Heart left ventricle (tissue), 16 donors: Measurements from ENCODE around the gene DOK7. TPM values are rescaled to one million over a fixed set of nuclear protein-coding genes. Genes with fewer than 3 reads are reported as not detected.

Experiments
- ATAC-seq, 4 donors: fragments of 200-7000 bp; cut with Tn5 transposase; one replicate each; pipeline ENCODE4 v1.9.1; 2020 to 2022; ENCODE audit warnings: moderate library complexity in 4 of 4, mild to moderate bottlenecking in 3 of 4, moderate number of reproducible peaks in 1 of 4
- DNase-seq, 5 donors: peaks; one replicate each; pipeline ENCODE4 v3.0.0-alpha.2; 2020
- H3K27ac ChIP-seq, 12 donors: fragments of 200-600 bp; sonication (generic) in 4 of 12; one replicate each; pipeline versions ENCODE4 v1.5.0 to v1.8.0; 2016 to 2022; ENCODE audit warnings: mild to moderate bottlenecking in 2 of 12
- H3K27me3 ChIP-seq, 9 donors: fragments of 200-600 bp; sonication (generic) in 2 of 9; one replicate each; pipeline versions ENCODE4 v1.5.1 to v1.8.0; 2016 to 2022; ENCODE audit warnings: mild to moderate bottlenecking in 3 of 9
- H3K36me3 ChIP-seq, 9 donors: fragments of 200-600 bp; sonication (generic) in 2 of 9; one replicate each; pipeline versions ENCODE4 v1.5.0 to v1.8.0; 2018 to 2022; ENCODE audit warnings: mild to moderate bottlenecking in 2 of 9
- H3K4me1 ChIP-seq, 12 donors: fragments of 200-600 bp; sonication (generic) in 4 of 12; one replicate each; pipeline versions ENCODE4 v1.5.0 to v1.8.0; 2016 to 2022; ENCODE audit warnings: mild to moderate bottlenecking in 3 of 12
- H3K4me3 ChIP-seq, 12 donors: fragments of 200-600 bp; sonication (generic) in 4 of 12; one replicate each; pipeline versions ENCODE4 v1.5.0 to v1.8.0; 2017 to 2022; ENCODE audit warnings: mild to moderate bottlenecking in 9 of 12, moderate library complexity in 4 of 12
- H3K9me3 ChIP-seq, 12 donors: fragments of 200-600 bp; sonication (generic) in 4 of 12; one replicate each; pipeline versions ENCODE4 v1.5.0 to v1.8.0; 2016 to 2022; ENCODE audit warnings: mild to moderate bottlenecking in 1 of 12
- POLR2A ChIP-seq, 2 donors: fragments of 450-650 bp; IDR thresholded peaks; one replicate each; pipeline ENCODE4 v1.6.1; 2017; ENCODE audit warnings: antibody characterized with exemption in 2 of 2, mild to moderate bottlenecking in 2 of 2, moderate library complexity in 2 of 2
- WGBS, 4 donors: extraction: QIAGEN DNeasy Blood & Tissue Kit in 2 of 4; methylation state at CpG; one replicate each; pipeline versions ENCODE4 v1.1.5 to v1.1.7; 2013 to 2018; 5-methylcytosine and 5-hydroxymethylcytosine counted together
- intact Hi-C, 10 donors: fragments of 100-400 bp; cut with DNase I; formaldehyde crosslinking; loops; one replicate each; pipeline versions ENCODE4 v1.11.1 to v1.14.2; 2022
- polyA plus RNA-seq, 2 donors: library from polyadenylated mRNA; stranded (reverse); fragments of 200-250 nt; gene quantifications; one replicate each; pipeline ENCODE4 v1.2.3, GENCODE V29; 2013
- total RNA-seq, 9 donors: library from RNA; depleted of rRNA in 2 of 9; stranded (reverse); fragments of >200 nt in 2 of 9; fragmentation: NEBNext Ultra II Directional in 3 of 9; extraction: Animal tissue kit (Norgen Biotek cat#: 25700) in 3 of 9; gene quantifications; one replicate each; pipeline versions ENCODE4 v1.1.0 to v1.2.4, GENCODE V29; 2016 to 2023
- TF ChIP-seq, protein P1 (sequence below), 12 donors: fragments of 200-600 bp; sonication (generic) in 4 of 12; IDR thresholded peaks; one replicate each; pipeline versions ENCODE4 v1.5.0 to v1.8.0; 2018 to 2022; ENCODE audit warnings: antibody characterized with exemption in 12 of 12, mild to moderate bottlenecking in 5 of 12
- donor health status: ischemic (EF 13 %, LVEDD 7.1; RV severe dilation, severe dysfunction).
- donor health status: healthy with polysubstance abuse.
- donor health status: DM: no; HTN: yes; CAD: no.
- donor health status: DM: no; HTN: no; CAD: no.
- donor health status: ischemic (EF 25% LVEDD 6.9; RV normal size, moderate dysfunction).
- donor health status: ischemic (EF 25% LVEDD 5.7; RV mildly dilated, moderate dysfunction).
- donor health status: healthy.
- donor health status: DM: yes; HTN: yes; CAD: no.
- donor health status: ischemic (EF 35%, LVEDD 5.7; RV mildly dilated, moderate dysfunction).
- donor health status: nonischemic (EF 11% LVEDD 7.7; RV severe dilation, severe dysfunction).
- donor health status: DM: yes; HTN: yes; CAD: no.
- donor health status: PGD.
- donor health status: ischemic (EF 29% LVEDD 5.4; RV normal size, mild dysfunction).
- donor health status: nonischemic (EF 23%, LVEDD 6.1; RV moderate dilation, normal function).

The DOK7 gene
- total and polyA plus RNA-seq, 11 donors = 27.7 to 89.5 (median 40.0) TPM

DNA sequence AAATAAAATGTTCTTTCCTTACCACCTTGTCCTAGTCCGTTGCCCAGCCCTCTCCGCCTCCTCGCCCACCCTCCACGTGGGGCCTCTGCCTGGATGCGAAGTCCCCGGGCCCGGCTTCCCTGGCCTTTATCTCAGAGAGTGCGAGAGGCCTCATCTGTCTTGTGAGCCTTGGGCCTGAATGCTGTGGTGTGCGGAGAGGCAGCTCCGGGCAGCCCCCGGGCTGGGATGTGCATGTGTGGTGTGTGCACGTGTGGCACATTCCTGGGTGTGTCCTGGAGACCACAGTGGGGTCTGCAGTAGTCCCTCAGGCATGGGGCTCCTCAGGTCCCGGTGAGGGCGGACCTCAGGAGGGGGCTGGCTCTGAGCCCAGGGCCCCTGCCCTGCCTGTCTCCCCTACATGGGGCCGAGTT, 31.4 kb downstream of the DOK7 start:
- Histone ChIP-seq H3K27ac (peak overlapping the region in 4 of 12 donors; percentile 14 to 59 (median 42)), H3K27me3 (peaks cover 0 to 38% (median 7%) of the 10 kb centered on the region in 9 donors), H3K4me3 (no peak overlapping the region), H3K36me3 (peaks cover 0 to 16% (median 0%) of the 10 kb centered on the region in 9 donors), H3K9me3 (no peaks in the 10 kb centered on the region), H3K4me1 (peaks cover 0 to 42% (median 4%) of the 10 kb centered on the region in 12 donors)
- WGBS, 4 donors = 26 to 41% (median 36%) methylated on average over 13 to 15 of the region's 15 CpGs
- DNase-seq = no peak
- peak in 2 of 4 donors; percentile 1 for ATAC-seq
- TF ChIP-seq, protein P1, sequence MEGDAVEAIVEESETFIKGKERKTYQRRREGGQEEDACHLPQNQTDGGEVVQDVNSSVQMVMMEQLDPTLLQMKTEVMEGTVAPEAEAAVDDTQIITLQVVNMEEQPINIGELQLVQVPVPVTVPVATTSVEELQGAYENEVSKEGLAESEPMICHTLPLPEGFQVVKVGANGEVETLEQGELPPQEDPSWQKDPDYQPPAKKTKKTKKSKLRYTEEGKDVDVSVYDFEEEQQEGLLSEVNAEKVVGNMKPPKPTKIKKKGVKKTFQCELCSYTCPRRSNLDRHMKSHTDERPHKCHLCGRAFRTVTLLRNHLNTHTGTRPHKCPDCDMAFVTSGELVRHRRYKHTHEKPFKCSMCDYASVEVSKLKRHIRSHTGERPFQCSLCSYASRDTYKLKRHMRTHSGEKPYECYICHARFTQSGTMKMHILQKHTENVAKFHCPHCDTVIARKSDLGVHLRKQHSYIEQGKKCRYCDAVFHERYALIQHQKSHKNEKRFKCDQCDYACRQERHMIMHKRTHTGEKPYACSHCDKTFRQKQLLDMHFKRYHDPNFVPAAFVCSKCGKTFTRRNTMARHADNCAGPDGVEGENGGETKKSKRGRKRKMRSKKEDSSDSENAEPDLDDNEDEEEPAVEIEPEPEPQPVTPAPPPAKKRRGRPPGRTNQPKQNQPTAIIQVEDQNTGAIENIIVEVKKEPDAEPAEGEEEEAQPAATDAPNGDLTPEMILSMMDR (IDR thresholded peaks at IDR 0.05) = no peak
- TF ChIP-seq POLR2A (IDR thresholded peaks at IDR 0.05) = no peak
- intact Hi-C loops = no loop called here

DNA sequence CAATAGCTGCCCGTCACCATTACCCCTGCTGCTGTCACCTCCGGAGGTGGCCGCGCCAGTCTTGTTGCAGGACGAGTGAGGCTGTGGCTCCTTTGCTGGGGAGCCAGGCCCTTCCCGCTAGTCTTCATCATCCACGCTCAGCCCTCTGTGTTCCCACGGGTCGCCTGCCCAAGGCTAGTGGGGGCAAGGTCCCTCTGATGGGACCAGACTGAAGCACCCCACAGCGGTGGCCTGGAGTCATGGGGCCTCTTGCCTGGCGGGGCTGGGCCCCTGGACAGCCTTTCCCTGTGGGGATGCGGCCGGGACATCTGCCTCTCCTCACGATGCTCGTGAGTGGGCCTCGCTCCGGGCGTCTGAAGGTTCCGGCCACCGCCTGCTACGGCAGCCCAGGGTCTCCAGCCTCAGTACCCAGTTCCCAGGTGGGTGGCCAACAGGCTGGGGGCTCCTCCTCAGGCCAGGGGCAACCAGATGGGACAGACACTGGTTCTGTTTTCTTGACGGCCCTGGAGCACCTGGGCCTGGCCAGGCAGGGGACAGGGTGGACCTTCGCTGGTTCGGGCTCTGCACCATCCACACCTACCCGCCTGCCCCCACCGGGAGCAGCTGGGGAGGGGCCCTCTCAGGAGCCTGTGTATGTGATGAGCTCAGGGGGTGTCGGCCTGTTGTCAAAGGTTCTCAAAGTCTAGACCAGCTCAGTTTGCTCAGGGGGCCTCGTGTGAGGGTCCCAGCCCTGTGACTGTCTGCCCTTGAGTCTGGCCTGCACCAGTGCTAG, 32.3 kb downstream of the DOK7 start:
- H3K9me3 ChIP-seq = no peaks in the 10 kb centered on the region
- H3K4me3 ChIP-seq = no peak overlapping the region
- peaks cover 0 to 38% (median 7%) of the 10 kb centered on the region in 9 donors for H3K27me3 ChIP-seq
- no peak for DNase-seq
- intact Hi-C loops = no loop called here
- peak overlapping the region in 2 of 12 donors; percentile 56 to 59 for H3K27ac ChIP-seq
- ATAC-seq = no peak
- peaks cover 0 to 16% (median 0%) of the 10 kb centered on the region in 9 donors for H3K36me3 ChIP-seq
- 79 to 89% (median 86%) methylated on average over 9 to 28 of the region's 28 CpGs for WGBS, 4 donors
- H3K4me1 ChIP-seq = peaks cover 0 to 44% (median 6%) of the 10 kb centered on the region in 12 donors
- TF ChIP-seq, protein P1 (IDR thresholded peaks at IDR 0.05) = no peak
- TF ChIP-seq POLR2A (IDR thresholded peaks at IDR 0.05) = no peak

DNA sequence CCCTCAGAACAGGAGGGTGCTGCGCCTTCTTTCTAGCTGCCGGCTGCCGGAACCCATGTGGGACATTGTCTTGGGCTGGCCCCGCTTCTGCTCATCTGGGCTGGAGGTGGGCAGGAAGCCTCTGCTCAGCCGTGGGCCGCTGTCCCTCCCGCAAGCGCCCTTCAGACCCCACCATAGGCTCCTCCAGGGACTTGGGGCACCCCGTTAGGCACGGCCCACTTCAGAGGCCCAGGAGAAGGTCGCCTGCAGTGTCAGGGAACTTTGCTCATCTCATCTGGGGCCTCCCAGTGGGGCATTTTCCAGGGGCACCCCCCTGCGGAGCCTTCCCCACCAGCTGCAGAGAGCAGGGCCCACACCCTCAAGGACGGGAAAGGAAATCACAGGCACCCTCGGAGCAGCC, 32.9 kb downstream of the DOK7 start:
- Histone ChIP-seq H3K27ac (peak overlapping the region in 1 of 12 donors; percentile 46), H3K4me1 (peaks cover 0 to 51% (median 7%) of the 10 kb centered on the region in 12 donors), H3K36me3 (peaks cover 0 to 22% (median 0%) of the 10 kb centered on the region in 9 donors), H3K27me3 (peaks cover 0 to 38% (median 7%) of the 10 kb centered on the region in 9 donors), H3K9me3 (no peaks in the 10 kb centered on the region), H3K4me3 (no peak overlapping the region)
- DNase-seq = no peak
- TF ChIP-seq, protein P1 (IDR thresholded peaks at IDR 0.05) = no peak
- no peak for TF ChIP-seq POLR2A (IDR thresholded peaks at IDR 0.05)
- 61 to 77% (median 68%) methylated on average over 8 to 14 of the region's 14 CpGs for WGBS, 4 donors
- no peak for ATAC-seq
- intact Hi-C loops = no loop called here

DNA sequence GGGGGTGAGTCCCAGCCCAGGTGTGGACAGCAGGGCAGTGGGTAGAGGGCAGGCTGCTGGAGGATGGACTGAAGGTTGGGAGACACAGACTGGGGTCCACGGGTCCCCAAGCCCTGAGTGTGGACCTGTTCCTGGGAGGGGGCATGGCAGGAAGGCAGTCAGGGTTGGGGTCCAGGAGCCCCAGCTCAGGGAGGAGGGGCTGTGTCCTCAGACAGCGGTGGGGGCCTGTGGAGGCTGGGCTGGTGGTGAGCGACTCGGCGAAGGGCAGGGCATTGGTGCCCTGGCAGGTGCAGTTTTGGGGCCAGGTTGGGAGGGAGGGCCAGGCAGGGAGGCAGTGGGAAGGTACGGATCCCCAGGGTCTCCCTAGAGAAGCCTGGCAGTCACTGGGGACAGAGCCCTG, 34.0 kb downstream of the DOK7 start:
- H3K27ac ChIP-seq = peak overlapping the region in 5 of 12 donors; percentile 10 to 46 (median 29)
- no peak for DNase-seq
- no peaks in the 10 kb centered on the region for H3K9me3 ChIP-seq
- ATAC-seq = no peak
- TF ChIP-seq, protein P1 (IDR thresholded peaks at IDR 0.05) = no peak
- no peak for TF ChIP-seq POLR2A (IDR thresholded peaks at IDR 0.05)
- H3K36me3 ChIP-seq = peaks cover 0 to 17% (median under 1%) of the 10 kb centered on the region in 9 donors
- no peak overlapping the region for H3K4me3 ChIP-seq
- WGBS, 4 donors = 70 to 89% (median 88%) methylated on average over 5 to 6 of the region's 6 CpGs
- intact Hi-C loops = no loop called here
- peaks cover 0 to 31% (median 7%) of the 10 kb centered on the region in 9 donors for H3K27me3 ChIP-seq
- peaks cover 0 to 62% (median 12%) of the 10 kb centered on the region in 12 donors for H3K4me1 ChIP-seq
